Choroid plexus epithelial cell (primary cell): ENCODE results near the gene MTERF4.

Experiments
- DNase-seq: peaks from one replicate; pipeline ENCODE4 v3.0.0-alpha.2; 2010; ENCODE audit warnings: low read depth
- H3K4me3 ChIP-seq: 2 replicates; pipeline ENCODE4 v1.5.1; 2011; ENCODE audit warnings: low read depth, mild to moderate bottlenecking, control low read depth, low read length, moderate library complexity
- CTCF ChIP-seq: conservative IDR thresholded peaks from 2 replicates; pipeline ENCODE4 v1.5.1; 2011; ENCODE audit warnings: low read depth, mild to moderate bottlenecking, control low read depth, inconsistent platforms, low read length, moderate library complexity

The MTERF4 gene

DNA sequence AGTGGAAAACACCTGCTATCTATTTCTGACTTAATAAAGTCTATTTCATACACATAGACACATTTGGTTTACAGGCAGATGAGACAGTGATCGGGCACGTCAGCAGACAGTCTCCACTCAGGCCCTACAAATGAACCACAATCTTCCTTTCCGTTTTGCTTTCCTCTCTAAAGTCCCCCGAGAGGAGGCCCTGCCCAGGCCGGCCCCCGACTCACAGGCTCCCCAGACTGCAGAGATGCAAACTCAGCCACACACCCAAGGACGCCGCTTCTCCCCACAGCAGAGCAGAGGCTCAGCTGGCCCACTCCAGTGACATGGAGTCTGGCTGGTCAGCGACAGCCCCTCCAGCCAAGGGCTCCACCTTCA lies 9.3 kb upstream of the MTERF4 start:
- no peak overlapping the region for H3K4me3 ChIP-seq
- TF ChIP-seq CTCF = no peak
- DNase-seq = no peak

GRCh38 chr2:241110607-241111439 lies 8.7 kb upstream of the MTERF4 start:
- H3K4me3 ChIP-seq = no peak overlapping the region
- no peak for TF ChIP-seq CTCF
- no peak for DNase-seq

GRCh38 chr2:241110089-241110606 lies 8.1 kb upstream of the MTERF4 start:
- H3K4me3 ChIP-seq = no peak overlapping the region
- DNase-seq = no peak
- no peak for TF ChIP-seq CTCF

- no peak for TF ChIP-seq CTCF
- H3K4me3 ChIP-seq = no peak overlapping the region
- DNase-seq = no peak
Observed at GRCh38 chr2:241109210-241110088, 7.4 kb upstream of the MTERF4 start.

DNA sequence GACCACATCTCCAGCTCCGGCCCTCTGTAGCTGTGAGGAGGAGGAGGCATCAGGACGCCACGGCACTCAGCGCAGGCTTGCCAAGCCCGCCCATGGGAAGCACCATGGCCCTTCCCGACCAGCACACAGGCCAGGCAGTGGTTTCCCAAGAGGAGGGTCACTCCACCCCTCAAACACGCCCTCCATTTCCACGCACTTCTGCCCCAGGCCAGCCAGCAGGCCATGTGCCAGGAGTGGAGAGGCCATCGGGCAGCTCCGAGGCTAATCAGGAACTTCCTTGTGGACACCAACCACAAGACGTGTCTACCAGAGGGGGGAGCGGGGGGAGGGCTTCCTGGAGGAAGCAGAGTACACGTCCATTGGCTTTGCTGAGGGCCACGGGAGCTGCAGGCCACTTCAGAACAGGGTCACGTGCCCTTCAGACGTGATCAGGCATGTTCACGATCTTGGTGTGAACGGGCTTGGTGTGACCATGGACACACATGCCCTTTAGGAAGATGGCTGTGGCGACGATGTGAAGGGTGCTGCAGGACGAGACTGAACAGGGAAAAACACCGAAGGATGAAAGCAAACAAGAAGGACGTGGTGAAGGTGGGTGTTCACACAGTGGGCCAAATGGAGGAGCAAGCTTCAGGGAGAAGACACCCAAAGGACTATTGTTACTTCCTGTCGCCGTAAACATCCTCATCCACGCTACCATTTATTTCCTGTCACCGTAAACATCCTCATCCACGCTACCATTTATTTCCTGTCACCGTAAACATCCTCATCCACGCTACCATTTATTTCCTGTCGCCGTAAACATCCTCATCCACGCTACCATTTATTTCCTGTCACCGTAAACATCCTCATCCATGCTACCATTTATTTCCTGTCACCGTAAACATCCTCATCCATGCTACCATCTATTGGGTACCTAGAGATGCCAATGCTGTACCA lies 6.5 kb upstream of the MTERF4 start:
- no peak overlapping the region for H3K4me3 ChIP-seq
- no peak for TF ChIP-seq CTCF
- no peak for DNase-seq

- no peak for DNase-seq
- no peak for TF ChIP-seq CTCF
- H3K4me3 ChIP-seq = no peak overlapping the region
Observed at GRCh38 chr2:241107031-241107783, 5.1 kb upstream of the MTERF4 start.
